ENCODE data around the gene ACKR3.

Gene ACKR3

DNA sequence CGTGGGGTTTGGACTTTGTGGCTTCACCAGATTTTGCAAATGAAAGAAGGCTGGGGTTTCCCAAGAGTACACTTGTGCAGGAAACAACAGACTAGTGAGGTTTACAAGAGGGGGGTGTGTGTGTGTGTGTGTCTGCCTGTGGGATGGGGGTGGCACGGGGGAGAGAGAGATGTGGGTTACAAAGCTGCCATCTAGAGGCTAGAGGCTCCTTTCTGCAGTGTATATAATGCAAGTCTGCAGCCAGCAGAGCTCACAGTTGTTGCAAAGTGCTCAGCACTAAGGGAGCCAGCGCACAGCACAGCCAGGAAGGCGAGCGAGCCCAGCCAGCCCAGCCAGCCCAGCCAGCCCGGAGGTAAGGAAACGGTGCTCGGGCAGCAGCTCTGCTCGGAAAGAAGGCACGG, at the start of gene ACKR3:
Gene ACKR3, plus strand, starts transcription at position 253 of the 401 bp plus-strand sequence. CDS start 10,641 bp downstream, outside the sequence.
- no peak for DNase-seq

DNA sequence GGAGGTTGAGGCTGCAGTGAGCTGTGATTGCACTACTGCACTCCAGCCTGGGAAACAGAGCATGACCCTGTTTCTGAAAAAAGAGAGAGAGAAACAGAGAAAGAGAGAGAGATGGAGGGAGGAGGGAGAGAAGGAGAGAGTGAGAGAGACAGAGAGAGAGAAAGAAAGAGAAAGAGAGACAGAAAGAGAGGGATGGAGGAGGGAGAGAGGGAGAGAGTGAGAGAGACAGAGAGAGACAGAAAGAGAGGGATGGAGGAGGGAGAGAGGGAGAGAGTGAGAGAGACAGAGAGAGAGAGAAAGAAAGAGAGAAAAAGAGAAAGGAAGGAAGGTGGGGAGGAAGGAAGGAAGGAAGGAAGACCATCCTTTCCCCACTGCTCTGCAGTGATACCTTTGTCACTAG, 48.1 kb upstream of the ACKR3 start:
- DNase-seq = no peak

DNA sequence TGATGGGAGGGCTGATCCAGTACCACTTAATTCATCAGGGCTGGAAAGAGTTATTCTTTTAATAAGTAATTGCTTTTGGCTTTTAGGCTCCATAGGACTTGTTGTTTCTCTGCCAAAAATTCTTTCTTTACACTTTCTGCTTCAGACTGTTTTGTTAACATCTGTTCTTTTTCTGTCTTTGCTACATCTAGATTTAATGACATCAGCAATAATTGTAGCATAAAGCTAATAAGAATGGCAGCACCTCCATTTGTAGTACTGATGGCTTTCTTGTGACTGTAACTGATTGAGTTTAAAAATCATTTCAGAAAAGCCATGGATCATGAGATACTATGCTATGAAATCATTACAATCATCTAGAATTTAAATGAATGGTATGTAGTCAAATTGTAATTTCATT, 46.4 kb upstream of the ACKR3 start:
- no peak for DNase-seq

DNA sequence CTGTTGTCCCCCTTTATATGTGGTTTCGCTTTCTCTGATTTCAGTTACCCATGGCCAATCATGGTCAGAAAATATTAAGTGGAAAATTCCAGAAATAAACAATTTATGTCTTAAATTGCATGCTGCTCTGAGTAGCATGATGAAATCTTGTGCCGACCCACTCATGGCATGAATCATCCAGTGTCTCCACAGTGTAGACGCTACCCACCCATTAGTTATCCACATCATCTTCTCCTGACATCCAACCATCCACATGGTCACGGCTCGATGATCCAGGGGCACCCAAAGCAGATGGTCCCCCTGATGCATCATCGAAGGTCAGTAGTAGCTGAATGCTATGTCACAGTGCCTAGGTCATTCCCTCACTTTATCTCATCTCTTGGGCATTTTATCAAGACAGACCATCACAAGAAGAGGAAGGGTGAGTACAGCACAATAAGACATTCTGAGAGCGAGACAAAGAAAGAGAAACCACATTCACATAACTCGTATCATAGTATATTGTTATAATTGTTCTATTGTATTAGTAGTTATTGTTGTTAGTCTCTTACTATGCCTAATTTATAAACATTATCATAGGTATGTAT, 44.1 kb upstream of the ACKR3 start:
- no peak for DNase-seq

DNA sequence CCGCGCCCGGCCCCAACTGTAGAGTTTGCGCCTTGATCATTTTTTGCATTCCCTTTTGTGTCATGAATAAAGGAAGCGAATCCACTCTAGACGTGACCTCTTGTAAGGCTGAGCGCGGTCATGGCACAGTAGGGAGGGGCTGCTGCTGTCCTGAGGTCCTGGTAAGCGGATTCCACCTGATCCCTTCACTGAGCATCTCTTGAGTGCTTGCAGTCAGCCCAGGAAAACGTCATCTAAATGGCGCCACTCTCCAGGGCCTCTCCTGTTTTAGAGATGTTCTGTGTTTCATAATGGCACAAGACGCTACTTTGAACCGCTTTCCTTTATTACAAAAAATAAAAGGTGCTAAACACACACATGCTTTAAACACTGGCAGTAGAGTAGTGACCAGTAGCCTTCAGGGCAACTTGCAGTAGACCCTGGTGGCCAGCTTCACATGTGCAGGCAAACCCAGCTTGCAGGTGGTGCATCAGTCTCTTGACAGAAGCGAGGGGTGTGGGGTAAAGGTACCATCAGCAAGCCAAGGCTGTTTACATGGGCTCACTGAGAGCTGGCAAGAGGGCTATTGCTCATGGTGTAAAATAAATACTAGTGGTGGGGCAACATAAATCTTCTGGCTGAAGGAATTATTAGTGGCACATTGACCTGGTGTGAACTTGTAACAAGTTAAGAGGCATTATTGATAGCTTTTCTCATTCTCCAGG, 43.0 kb upstream of the ACKR3 start:
- no peak for DNase-seq

DNA sequence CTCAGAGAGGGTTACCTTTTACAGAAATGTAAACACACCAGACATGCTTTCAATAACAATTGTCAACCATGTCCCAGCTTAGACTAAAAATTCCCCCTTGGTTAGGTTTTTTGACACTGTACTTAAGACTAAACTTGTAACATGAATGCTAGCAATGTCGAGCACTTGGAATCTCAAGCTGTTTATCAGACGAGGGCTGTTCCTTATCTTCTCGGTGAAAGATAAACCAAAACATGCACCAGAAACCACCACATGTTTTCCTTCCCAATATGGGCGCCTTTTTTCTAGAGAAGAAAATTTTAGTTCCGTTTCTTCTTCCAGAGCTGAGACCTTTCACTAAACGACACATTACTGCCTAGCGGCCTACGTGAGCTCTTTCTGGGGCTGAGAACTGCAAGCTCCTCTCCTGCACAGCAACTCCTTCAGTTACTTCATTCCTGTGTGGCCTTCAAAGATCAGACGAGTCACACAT, 42.4 kb upstream of the ACKR3 start:
- no peak for DNase-seq

DNA sequence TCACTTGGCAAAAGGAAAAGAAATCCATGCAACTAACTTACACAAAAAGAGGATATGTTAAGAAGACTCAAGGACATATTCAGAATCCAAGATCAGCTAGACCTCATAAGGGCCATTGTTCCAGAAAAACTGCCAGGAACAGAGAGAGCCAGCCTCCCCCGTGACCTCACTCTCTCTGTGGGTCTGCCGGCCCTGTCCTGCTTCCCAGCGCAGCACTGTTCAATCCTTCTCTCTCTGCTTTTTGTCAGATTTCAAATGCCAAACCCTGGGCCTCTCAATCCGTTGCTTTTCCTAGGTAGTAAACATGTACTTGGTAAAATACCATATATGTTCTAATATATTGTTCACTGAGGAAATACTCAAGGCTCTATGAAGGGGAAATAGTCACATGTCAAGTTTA, 40.0 kb upstream of the ACKR3 start:
- no peak for DNase-seq

DNA sequence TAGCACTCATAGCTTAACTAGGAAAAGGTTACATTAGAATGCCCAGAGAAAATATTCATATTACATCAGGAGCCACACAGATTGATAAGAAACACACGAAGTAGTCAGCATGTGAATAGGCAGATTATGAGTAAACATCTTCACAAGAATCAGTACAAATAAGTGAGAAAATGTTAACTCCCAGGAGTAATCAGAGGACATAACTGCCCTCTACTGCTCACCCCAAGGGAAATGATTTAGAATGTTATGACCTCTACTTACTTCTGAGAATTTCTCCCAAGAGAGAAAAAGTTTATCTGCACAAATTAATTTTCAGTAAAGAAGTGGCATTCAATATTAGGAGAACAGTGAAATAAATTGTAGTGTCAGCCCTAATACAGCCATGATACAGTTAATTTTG, 39.1 kb upstream of the ACKR3 start:
- DNase-seq = no peak

DNA sequence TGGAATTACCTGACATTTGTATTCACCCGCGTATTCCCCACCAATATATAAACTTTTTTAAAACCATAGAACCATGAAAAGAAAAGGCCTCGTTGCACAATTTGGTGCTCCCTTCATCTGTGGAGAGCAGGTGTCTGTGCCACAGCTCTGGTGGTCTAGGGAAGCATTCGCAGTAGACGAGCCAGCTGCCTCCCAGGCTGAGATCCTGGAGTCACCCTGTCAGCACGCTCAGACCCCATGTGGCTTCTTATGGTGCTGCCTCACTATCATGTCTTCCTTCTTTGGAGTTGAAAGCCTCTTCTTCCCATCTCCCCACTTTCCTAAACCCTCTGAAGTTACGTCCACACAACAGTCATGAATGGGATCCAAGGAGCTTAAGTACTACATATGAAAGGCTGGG, 38.4 kb upstream of the ACKR3 start:
- DNase-seq = no peak

DNA sequence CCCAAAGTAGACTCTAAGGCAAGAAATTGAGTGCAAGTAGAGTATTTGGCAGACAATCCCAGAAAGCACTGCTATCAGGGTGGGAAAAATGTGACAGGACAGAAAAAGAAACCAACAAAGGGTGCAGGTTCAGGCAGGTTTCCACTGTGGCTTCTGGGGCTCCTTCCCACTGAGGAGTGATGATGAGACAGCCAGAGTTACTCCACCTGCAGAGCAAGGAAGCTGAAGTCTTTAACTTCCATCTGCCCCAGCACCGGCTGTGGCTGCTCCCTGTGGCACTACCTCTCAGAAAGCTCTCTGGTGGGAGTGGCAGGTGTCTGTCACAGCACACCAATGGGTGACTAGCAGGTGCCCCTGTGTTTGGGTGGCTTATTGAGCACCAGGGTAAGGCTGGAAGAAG, 37.6 kb upstream of the ACKR3 start:
- DNase-seq = no peak

DNA sequence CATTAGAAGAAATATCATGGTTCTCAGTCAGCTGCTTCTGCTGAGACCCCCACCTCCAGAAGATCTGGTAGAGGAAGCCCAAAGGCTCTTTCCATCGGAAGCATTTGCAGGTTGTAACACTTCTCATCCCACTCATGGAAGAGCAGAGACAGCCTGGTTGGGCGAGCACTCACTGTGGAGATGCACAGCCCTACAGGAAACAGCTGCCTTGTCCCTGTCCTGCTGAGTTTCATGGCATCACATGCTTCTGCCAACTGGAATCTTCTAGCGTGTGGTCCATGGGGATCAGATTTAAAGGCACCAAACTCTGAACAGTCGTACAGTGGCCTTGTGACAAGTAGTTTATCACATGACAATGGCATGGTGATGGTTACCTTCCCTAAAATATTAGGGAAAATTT, 36.3 kb upstream of the ACKR3 start:
- no peak for DNase-seq

DNA sequence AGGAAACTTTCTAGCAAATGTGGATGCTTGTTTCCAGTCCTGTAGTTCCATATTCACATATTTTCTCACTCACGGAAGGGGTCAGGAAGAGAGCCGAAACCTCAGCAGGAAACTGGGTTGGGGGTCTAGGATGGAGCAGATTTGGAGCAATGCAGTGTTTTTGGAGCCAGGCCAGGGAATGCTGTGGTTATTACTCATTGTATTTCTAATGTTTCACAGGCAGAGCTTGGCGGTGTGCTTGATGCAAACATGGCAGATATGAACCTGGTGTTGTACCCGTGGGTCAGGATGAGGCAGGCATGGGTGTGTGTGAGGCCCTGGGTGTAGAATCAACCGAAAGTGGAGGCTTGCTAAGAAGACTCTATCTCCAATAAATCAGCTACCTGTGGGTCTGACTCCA, 34.6 kb upstream of the ACKR3 start:
- no peak for DNase-seq

DNA sequence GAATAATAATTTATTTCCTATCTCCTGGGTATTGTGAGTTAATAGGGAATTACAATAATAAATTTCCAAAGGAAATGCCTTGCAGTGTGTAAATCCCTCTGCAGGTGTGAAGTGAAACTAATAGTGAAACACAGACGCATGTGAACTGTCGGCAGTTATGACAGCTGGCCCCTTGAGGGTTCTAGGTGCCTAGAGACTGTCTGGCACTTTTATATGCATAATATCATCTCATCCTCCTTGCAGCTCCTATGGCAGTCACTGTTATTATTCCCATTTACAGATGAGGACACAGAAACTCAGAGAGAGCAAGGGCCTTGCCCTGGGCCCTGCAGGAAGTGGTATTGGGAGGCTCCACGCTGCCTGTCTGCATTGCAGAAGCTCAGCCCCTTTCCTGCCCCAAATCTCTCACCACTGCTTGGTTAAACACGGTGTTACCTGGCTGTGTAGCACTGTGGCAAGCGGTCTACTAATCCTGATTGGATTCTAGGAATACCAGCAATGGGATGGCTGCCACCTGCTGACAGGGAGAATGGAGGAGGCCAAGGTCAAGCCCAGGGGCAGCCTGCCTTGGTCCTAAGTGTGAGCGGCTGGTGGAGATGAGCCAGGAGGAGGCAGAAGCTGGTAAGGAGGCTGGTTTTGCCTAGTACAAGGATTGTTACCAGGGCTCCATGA, 32.8 kb upstream of the ACKR3 start:
- DNase-seq = no peak

DNA sequence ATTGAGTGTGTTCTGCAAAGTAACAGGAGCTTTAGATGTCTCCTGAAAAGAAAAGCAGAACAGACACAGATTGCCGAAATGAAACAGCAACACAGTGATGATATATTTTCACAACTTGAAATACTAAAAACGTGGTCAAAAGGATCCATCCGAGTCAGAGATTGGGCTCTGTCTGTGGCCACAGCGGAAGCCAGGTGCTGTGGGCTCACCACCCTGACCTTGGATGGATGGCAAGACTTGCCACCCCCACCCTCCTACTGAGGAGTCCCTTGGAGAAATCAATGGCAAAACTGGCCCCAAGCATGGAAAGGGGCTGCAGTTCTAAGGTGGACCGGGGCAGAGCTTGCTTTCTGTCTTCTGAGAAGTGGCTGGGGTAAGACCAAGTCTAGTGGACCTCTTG, 31.4 kb upstream of the ACKR3 start:
- no peak for DNase-seq

DNA sequence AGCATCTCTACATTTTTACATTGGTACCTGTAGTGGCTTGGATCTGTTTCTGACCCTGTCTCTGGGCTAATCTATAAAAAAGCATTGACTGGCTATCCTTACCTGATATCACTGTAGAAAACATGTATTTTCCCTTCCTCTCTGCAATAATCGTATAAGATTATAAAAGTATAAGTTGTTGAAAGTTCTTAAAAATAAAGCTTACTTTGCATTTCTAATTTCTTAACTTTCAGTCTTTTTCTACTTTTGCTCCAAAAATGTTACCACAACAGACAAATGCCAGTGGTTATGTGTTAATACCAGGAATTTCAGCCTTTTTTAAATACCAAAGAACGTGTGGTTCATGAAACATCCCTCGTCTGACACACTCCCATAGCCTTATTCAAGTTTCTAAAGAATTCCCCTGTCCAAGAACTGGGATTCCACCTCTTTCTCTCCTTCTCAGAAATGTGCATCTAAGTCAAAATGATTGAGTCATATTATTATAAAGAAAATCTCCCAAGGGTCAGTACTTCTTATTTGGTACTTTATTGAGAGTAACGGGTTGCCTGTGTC, 28.5 kb upstream of the ACKR3 start:
- no peak for DNase-seq

DNA sequence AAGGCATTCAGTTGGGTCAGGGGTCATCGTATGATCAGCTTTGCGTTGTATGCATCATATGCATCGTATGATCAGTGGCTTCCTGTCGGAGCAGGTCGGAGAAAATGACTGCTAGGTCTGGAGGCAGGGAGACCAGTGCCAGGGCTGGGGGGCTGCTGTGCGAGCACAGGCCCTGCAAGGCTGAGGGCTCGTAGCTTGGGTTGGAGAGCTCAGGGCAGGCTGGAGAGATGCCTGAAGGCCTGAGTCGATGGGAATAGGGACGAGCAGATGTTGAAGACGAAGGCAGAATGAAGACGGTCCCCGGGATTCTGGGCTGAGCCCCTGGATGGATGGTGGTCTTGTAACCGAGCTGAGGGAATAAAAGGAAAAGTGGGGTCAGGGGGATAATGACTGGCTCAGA, 25.3 kb upstream of the ACKR3 start:
- no peak for DNase-seq

DNA sequence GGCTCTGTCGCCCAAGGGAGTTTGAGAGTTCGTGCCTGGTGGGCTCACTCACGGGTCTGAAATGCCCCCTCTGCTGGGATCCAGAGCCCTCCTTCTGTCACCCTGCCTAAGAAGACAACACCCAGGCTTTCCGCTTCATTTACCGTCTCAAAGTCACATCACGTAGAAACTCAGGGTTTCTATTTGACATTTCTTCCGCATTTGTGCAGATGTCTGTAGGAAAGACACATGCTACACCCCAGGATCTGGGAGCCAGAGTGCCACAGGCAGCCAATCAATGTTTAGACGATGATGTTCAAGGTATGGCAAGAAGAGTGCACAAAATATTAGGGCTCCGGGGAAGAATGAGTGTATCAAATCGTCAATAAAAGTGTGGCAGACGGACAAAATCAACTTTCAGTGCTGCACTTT, 24.4 kb upstream of the ACKR3 start:
- DNase-seq = no peak

DNA sequence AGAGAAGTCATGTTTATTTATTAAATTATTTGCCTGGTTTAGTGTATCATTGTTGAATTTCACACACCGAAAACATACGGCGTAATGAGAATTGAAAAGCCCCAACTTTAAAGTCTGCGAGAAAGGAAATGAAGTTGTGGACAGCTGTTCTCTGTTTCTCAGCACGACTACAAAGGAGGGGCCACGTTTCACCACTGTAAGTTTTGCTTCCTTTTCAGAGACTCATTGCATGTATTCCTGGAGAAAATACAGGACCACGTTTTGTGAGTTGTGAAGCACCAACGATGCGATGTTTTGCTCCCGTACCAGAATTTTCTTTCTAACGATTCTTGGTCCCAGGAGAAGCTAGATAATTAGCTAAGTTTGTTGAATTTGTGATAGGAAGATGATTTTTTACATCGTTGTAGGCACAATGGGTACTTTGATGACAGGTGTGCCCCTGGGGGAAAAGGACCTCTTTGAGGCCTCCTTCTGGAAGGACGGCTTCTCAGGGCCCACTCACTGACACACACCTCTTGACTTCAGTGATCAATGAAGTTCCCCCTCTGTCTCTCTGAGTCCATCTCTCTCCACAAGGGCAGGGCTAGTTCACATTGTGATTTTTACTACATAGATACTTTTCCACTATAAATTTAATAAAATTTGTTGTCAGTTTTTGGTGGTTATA, 23.7 kb upstream of the ACKR3 start:
- DNase-seq = no peak

DNA sequence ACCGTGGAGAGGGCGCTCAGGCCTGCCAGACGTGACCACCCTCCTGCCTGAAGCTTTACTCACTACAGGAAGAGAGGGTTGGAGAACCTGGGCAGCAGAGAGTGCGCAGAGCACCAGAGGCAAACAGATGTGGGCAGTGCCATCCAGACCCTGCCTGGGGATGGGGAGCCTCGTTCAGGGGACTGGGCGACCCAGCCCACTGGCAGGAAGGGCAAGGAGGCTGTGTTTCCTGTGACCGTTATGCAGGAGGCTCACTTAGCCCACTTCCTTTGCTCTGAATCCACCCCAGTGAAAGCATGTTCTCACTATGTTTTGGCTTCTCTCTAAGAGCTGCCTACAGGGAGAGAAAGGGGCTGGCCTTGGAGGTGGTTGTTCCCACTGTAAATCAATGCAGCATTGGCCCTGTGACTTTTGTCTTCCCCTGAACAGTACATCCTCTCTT, 23.0 kb upstream of the ACKR3 start:
- DNase-seq = no peak

DNA sequence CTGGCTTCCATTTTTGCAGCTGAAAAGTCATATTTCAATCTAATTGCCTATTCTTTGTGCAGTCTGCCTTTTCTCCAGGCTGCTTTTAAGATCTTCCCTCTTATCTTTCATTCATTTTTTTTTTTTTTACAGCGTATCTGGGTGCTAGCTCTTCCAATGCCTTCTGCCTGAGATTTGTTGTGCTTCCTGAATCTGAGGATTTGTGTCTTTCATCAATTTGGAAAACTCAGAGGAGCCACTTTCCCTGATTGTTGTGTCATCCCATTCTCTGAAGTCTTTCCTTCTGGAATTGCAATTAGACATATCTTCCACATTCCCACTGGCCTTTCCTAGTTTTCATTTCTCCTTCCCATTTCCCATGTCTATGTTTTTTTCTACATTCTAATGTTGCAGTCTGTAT, 21.9 kb upstream of the ACKR3 start:
- no peak for DNase-seq

DNA sequence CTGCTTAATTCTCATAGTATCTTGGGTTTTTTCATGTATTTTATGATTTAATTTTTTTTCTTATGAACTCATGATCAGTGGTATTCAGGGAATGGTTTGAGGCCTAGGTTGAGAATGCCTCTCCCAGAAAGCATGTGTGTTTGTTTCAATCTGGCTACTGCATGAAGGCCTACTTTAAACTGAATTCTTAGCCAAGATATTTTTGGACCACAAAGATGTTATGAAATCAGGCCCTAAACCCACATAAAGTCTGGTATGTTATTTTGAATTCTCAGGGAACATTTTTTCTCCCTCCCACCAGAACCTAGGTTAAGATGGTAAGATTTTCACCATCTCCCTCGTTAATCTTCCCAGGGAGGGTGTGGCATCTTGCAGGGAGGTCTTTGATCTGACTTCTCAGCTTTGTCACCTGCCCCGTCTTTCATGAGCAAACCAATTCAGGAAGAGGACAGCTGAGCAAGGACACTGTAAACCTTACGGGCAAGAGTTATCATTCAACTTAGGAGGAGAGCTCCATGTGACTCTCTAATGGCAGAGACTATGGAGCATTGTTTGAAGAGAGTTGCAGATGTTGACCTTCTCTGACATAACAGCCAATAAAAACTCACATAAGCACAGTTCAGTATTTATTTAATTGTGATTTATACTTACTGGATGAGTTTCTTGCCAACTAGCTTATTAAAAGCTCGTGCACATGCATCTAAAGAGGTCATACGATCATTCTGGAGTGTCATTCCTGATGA, 21.3 kb upstream of the ACKR3 start:
- DNase-seq = no peak

DNA sequence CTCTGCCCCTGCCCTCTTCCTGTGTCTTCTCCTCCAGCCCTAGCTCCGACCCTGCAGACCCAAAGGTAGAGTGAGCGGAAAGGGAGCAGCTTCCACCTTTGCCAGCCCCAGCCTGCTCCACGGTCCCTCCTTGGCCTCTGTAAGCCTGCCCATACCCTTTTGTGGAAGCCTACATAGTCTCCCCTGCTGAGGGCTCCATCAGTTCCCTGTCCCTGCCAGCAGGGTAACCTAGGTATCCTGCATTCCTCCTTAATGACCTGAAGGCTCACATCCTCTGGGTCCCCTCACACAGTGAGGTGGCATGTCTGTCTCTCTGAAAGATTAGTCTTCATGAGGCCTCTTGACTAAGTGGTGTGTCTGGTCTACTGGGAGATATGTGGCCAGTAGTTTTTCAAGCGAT, 20.5 kb upstream of the ACKR3 start:
- DNase-seq = no peak

DNA sequence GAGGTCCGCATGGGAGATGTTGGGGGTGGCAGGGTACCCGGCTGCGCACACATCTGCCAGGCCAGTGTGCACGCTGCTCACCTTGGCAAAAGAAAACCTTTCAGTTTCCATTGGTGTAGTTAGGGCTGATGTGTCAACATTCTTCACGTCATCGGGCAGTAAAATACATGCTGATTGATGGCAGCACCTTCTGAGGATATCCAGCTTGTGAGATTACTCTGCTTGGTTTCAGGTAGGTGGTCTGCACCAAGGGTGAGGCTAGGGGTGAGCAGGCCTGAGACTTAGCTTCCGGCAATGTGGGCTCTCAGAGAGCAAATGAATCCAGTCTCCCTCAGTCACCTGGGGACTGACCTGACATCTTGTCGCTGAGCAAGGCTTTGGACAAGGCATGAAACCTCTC, 19.3 kb upstream of the ACKR3 start:
- DNase-seq = no peak
